ENCODE measurements around the gene LPIN2. TPM values are rescaled to one million over a fixed set of nuclear protein-coding genes. Genes with fewer than 3 reads are reported as not detected.
"Not testable (repeated sequence)": the region's sequence is repeated elsewhere in the genome, so short reads cannot be mapped to it uniquely, and the experiment has no call there.

Gene LPIN2
- total RNA-seq, 4 donors from 2014 or later: 17.6 to 34.3 (median 25.6) TPM

- Histone ChIP-seq H3K27ac (no peak overlapping the region), H3K4me3 (no peak overlapping the region), H3K9me3 (no peaks in the 10 kb centered on the region), H3K4me1 (peaks cover 3 to 38% (median 5%) of the 10 kb centered on the region in 3 donors), H3K36me3 (peaks cover 0 to 8% of the 10 kb centered on the region in 2 donors), H3K27me3 (no peaks in the 10 kb centered on the region)
- no peak for ATAC-seq
- TF ChIP-seq POLR2AphosphoS5 (IDR thresholded peaks at IDR 0.05) (no peak), POLR2A (IDR thresholded peaks at IDR 0.05) (no peak), EP300 (IDR thresholded peaks at IDR 0.05) (no peak), CTCF (IDR thresholded peaks at IDR 0.05) (no peak)
- WGBS, 2 donors (ENCODE audit: low coverage in 1 of 2): 63 to 73% methylated on average over 2 to 3 of the region's 3 CpGs
Measured at GRCh38 chr18:3007491-3007890, 5.5 kb downstream of the LPIN2 start.

- WGBS, 2 donors (ENCODE audit: low coverage in 1 of 2): 60 to 96% methylated on average over 1 to 4 of the region's 6 CpGs
Measured at GRCh38 chr18:3005462-3005861, 7.5 kb downstream of the LPIN2 start.

GRCh38 chr18:3003766-3004165 lies 9.2 kb downstream of the LPIN2 start:
- H3K4me3 ChIP-seq, H3K27ac ChIP-seq, H3K27me3 ChIP-seq, H3K36me3 ChIP-seq, H3K9me3 ChIP-seq, ATAC-seq: not testable (repeated sequence)
- H3K4me1 ChIP-seq: peaks cover 0 to 21% (median 7%) of the 10 kb centered on the region in 3 donors
- WGBS, 2 donors (ENCODE audit: low coverage in 1 of 2): 92 to 97% methylated on average over 6 to 8 of the region's 8 CpGs

More at GRCh38 chr18:3005462-3005861, 7.5 kb downstream of the LPIN2 start:
- Histone ChIP-seq H3K4me1 (peaks cover 0 to 21% (median 0%) of the 10 kb centered on the region in 3 donors), H3K27ac (no peak overlapping the region), H3K36me3 (peaks cover 0 to 4% of the 10 kb centered on the region in 2 donors), H3K9me3 (no peaks in the 10 kb centered on the region), H3K27me3 (no peaks in the 10 kb centered on the region), H3K4me3 (no peak overlapping the region)
- ATAC-seq: no peak
- TF ChIP-seq EP300 (IDR thresholded peaks at IDR 0.05): no peak
- no peak for TF ChIP-seq POLR2A (IDR thresholded peaks at IDR 0.05)
- no peak for TF ChIP-seq CTCF (IDR thresholded peaks at IDR 0.05)
- TF ChIP-seq POLR2AphosphoS5 (IDR thresholded peaks at IDR 0.05): no peak

GRCh38 chr18:3002732-3003131 lies 10.2 kb downstream of the LPIN2 start:
- no peak overlapping the region for H3K4me3 ChIP-seq
- WGBS, 2 donors (ENCODE audit: low coverage in 1 of 2): 52 to 56% methylated on average over 4 to 5 of the region's 5 CpGs
- H3K9me3 ChIP-seq: no peaks in the 10 kb centered on the region
- no peaks in the 10 kb centered on the region for H3K36me3 ChIP-seq
- peaks cover 7 to 22% (median 17%) of the 10 kb centered on the region in 3 donors for H3K4me1 ChIP-seq
- TF ChIP-seq POLR2A (IDR thresholded peaks at IDR 0.05): no peak
- no peak for TF ChIP-seq POLR2AphosphoS5 (IDR thresholded peaks at IDR 0.05)
- H3K27ac ChIP-seq: no peak overlapping the region
- no peak for ATAC-seq
- no peaks in the 10 kb centered on the region for H3K27me3 ChIP-seq

- WGBS, 2 donors (ENCODE audit: low coverage in 1 of 2): 25 to 40% methylated on average over 3 of the region's 3 CpGs
- H3K27ac ChIP-seq: peak overlapping the region; percentile 72 to 79 (median 74)
- no peaks in the 10 kb centered on the region for H3K9me3 ChIP-seq
- H3K27me3 ChIP-seq: no peaks in the 10 kb centered on the region
- no peak for TF ChIP-seq POLR2A (IDR thresholded peaks at IDR 0.05)
- TF ChIP-seq EP300 (IDR thresholded peaks at IDR 0.05): no peak
- no peak for TF ChIP-seq POLR2AphosphoS5 (IDR thresholded peaks at IDR 0.05)
- no peak for TF ChIP-seq CTCF (IDR thresholded peaks at IDR 0.05)
- no peak for ATAC-seq
- no peak overlapping the region for H3K4me3 ChIP-seq
- no peaks in the 10 kb centered on the region for H3K36me3 ChIP-seq
- H3K4me1 ChIP-seq: peaks cover 7 to 46% (median 27%) of the 10 kb centered on the region in 3 donors
Measured at GRCh38 chr18:2998644-2999043, 14.3 kb downstream of the LPIN2 start.

- Histone ChIP-seq H3K4me1 (peaks cover 7 to 49% (median 27%) of the 10 kb centered on the region in 3 donors), H3K27me3 (no peaks in the 10 kb centered on the region), H3K9me3 (no peaks in the 10 kb centered on the region), H3K4me3 (no peak overlapping the region), H3K36me3 (no peaks in the 10 kb centered on the region), H3K27ac (peak overlapping the region; percentile 72 to 79 (median 74))
- ATAC-seq: peak; percentile 31
- TF ChIP-seq EP300 (IDR thresholded peaks at IDR 0.05) (no peak), CTCF (IDR thresholded peaks at IDR 0.05) (no peak), POLR2AphosphoS5 (IDR thresholded peaks at IDR 0.05) (no peak), POLR2A (IDR thresholded peaks at IDR 0.05) (no peak)
- WGBS, 2 donors (ENCODE audit: low coverage in 1 of 2): 53 to 55% methylated on average over 2 of the region's 4 CpGs
Measured at GRCh38 chr18:2997846-2998564, 14.9 kb downstream of the LPIN2 start.

All from gastroesophageal sphincter (tissue), 4 donors.